Esophagus squamous epithelium (tissue), 4 donors: ENCODE measurements around the gene SPATA13.

Source experiments
- POLR2A ChIP-seq, 4 donors: fragments of 450-650 bp; IDR thresholded peaks; one replicate each; pipeline ENCODE4 v1.6.1; 2017; ENCODE audit warnings: antibody characterized with exemption in 4 of 4, mild to moderate bottlenecking in 4 of 4, moderate library complexity in 3 of 4
- TF ChIP-seq, protein P1 (sequence below), 6 experiments: fragments of 450-650 bp in 4 of 6; fragments of 200-600 bp in 2 of 6; sonication (generic) in 2 of 6; IDR thresholded peaks; one replicate each; pipeline ENCODE4 v1.5.1; 2016 to 2019; ENCODE audit warnings: antibody characterized with exemption in 6 of 6, mild to moderate bottlenecking in 4 of 6, moderate library complexity in 4 of 6

DNA sequence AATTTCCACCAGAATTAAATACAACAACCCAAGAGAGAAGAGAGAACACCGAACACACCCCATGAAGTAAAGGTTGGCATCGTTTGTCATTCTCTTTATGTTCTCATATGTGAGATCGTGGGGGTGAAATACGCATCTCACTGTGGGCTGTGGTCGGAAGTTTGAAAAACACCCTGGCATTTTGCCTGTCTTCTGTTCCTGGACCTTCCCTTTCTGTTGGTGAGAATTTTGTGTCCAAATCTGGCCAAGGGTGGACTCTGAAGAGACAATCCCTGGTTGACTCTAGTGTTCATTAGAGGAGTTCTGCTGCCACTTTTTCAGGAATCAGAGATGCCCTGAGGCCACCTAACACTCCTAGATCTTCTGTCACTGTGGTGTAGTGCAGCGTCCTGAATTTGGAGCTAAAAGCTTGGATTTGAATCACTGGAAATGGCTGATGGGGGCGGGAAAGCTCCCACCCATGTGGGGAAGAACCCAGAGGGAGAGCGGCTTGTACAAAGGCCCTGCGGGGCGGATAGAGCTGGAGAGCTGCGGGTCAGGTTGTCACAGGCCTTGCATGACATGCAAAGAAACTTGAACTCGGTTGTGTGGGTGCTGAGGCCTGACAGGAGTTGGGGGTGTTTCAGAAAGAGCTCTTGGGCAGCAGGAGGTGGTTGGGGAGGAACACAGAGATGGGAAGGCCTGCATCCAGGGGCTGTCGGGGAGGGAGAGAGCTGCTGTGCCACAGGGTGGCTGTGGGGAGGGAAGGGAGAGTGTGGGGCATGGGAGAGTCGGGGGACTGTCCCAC, 11.1 kb upstream of the SPATA13 start:
- TF ChIP-seq, protein P1, sequence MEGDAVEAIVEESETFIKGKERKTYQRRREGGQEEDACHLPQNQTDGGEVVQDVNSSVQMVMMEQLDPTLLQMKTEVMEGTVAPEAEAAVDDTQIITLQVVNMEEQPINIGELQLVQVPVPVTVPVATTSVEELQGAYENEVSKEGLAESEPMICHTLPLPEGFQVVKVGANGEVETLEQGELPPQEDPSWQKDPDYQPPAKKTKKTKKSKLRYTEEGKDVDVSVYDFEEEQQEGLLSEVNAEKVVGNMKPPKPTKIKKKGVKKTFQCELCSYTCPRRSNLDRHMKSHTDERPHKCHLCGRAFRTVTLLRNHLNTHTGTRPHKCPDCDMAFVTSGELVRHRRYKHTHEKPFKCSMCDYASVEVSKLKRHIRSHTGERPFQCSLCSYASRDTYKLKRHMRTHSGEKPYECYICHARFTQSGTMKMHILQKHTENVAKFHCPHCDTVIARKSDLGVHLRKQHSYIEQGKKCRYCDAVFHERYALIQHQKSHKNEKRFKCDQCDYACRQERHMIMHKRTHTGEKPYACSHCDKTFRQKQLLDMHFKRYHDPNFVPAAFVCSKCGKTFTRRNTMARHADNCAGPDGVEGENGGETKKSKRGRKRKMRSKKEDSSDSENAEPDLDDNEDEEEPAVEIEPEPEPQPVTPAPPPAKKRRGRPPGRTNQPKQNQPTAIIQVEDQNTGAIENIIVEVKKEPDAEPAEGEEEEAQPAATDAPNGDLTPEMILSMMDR (IDR thresholded peaks at IDR 0.05), result no peak
- TF ChIP-seq POLR2A (IDR thresholded peaks at IDR 0.05), result no peak
